ENCODE data around the gene CTTNBP2NL. TPM values are rescaled to one million over a fixed set of nuclear protein-coding genes. Genes with fewer than 3 reads are reported as not detected.

CTTNBP2NL gene
- total and polyA plus RNA-seq, 10 of the 15 experiments (the other 5 are each of a cell fraction or from before 2014, with no cell fraction given), result 2.1 to 11.3 (median 5.6) TPM

- no peak overlapping the region for H3K4me2 ChIP-seq (ENCODE audit: control insufficient read depth, insufficient read depth)
- POLR2A ChIA-PET, result no interaction called here
These were observed 37.8 kb upstream of the CTTNBP2NL start for GRCh38 chr1:112358061-112358770.

More at GRCh38 chr1:112358061-112358770, 37.8 kb upstream of the CTTNBP2NL start:
- no peak for TF ChIP-seq SMAD1 (IDR thresholded peaks at IDR 0.05; ENCODE audit: low read depth, partially characterized antibody)
- no peak for TF ChIP-seq POLR2AphosphoS2 (IDR thresholded peaks at IDR 0.05; ENCODE audit: low read depth, low read length)
- TF ChIP-seq STAT3 (IDR thresholded peaks at IDR 0.05; ENCODE audit: low read depth, low read length), result no peak
- no peak for TF ChIP-seq PKNOX1 (IDR thresholded peaks at IDR 0.05)
- no peak for TF ChIP-seq DPF2 (IDR thresholded peaks at IDR 0.05)
- Histone ChIP-seq H3K27me3 (replicated peaks in 1 of 2; ENCODE audit: control insufficient read depth in 2 of 2, insufficient read depth in 2 of 2, low read length in 1 of 2) (no peaks in the 10 kb centered on the region; a peak in 1 of 4 replicates), H4K20me1 (ENCODE audit: control insufficient read depth, insufficient read depth) (no peaks in the 10 kb centered on the region), H3K9me3 (replicated peaks; ENCODE audit: control insufficient read depth, insufficient read depth, low read length) (no peaks in the 10 kb centered on the region), H3K4me1 (ENCODE audit: control insufficient read depth, insufficient read depth, low read length) (peaks cover 6% of the 10 kb centered on the region; the same call in 1 of the 2 replicates), H2AFZ (ENCODE audit: control insufficient read depth, low read depth, low read length) (no peak overlapping the region), H3K27ac (ENCODE audit: control insufficient read depth, insufficient read depth) (no peak overlapping the region), H3K79me2 (ENCODE audit: control insufficient read depth, insufficient read depth, low read length) (no peaks in the 10 kb centered on the region), H3K9ac (ENCODE audit: control insufficient read depth, insufficient read depth, low read length) (no peak overlapping the region), H3K36me3 (ENCODE audit: control insufficient read depth in 2 of 2, insufficient read depth in 2 of 2, low read length in 1 of 2) (no peaks in the 10 kb centered on the region), H3K4me3 (no peak overlapping the region)
- in situ Hi-C loops (cut with MboI) (loop anchor here (25.0 kb wide), 1 partner anchor 871 kb away; no protein-coding TSS in a partner anchor), intact Hi-C loops (cut with micrococcal nuclease; ENCODE audit: unreplicated experiment) (no loop called here)
- ChIA-PET RAD21 (ENCODE audit: unreplicated experiment) (interaction anchor here (0.8 to 2.2 kb wide), 3 partner anchors 10 to 50 kb away, joined by 3 to 7 read pairs (median 4); no protein-coding TSS in a partner anchor), SMC1A (ENCODE audit: uncharacterized antibody, unreplicated experiment) (interaction anchor here (0.6 to 4.1 kb wide), 6 partner anchors 10 to 465 kb away, joined by 3 to 38 read pairs (median 3); no protein-coding TSS in a partner anchor), CTCF (interaction anchor here (0.7 to 5.9 kb wide), 17 partner anchors 12 to 293 kb away, joined by 3 to 107 read pairs (median 5); no protein-coding TSS in a partner anchor)
- no TSS peak for BruUV-seq (replicated peaks)
- ATAC-seq (no peak), FAIRE-seq (no peak), DNase-seq (ENCODE audit: low read depth, low spot score) (no peak)
- 35% methylated on average over 8 of the region's 8 CpGs for WGBS (ENCODE audit: insufficient coverage, insufficient replicate concordance, low lambda C conversion rate, missing lambda C conversion rate)
